H1 (cell line): ENCODE results near the gene NBPF1. TPM values are rescaled to one million over a fixed set of nuclear protein-coding genes. Genes with fewer than 3 reads are reported as not detected.
A peak's percentile ranks its signal among the peaks of the same experiment; 100 is the strongest.
"Not testable (repeated sequence)": the region's sequence is repeated elsewhere in the genome, so short reads cannot be mapped to it uniquely, and the experiment has no call there.

Experiments used
- CTCF ChIA-PET: fragments of 300-600 bp; sonication (Branson Sonifier 250); formaldehyde crosslinking; loops from one replicate; lab custom pipeline; 2021; ENCODE audit not compliant: partially characterized antibody; lab: Charles Lee
- POLR2A ChIA-PET: fragments of 300-600 bp; sonication (Branson Sonifier 250); formaldehyde crosslinking; loops from one replicate; lab custom pipeline; 2021; ENCODE audit warnings: inconsistent platforms; ENCODE audit not compliant: partially characterized antibody; lab: Charles Lee
- DNase-seq, 2 experiments: peaks; one replicate each; pipeline versions ENCODE4 v3.0.0 to v3.0.0-alpha.2; 2010 to 2022; ENCODE audit warnings: low spot score in 2 of 2, low read depth in 1 of 2, mixed read lengths in 1 of 2
- FAIRE-seq: peaks from 2 replicates; lab custom pipeline; 2011; peaks lifted over from hg19 to GRCh38; lab: Jason Lieb, UNC
- H2AFZ ChIP-seq: 2 replicates; pipeline ENCODE4 v1.8.1; 2012; ENCODE audit warnings: low read length, inconsistent platforms
- H2AK5ac ChIP-seq: 2 replicates; pipeline ENCODE4 v1.6.1; 2013; ENCODE audit warnings: low read depth, low read length
- H2BK120ac ChIP-seq: replicated peaks from 2 replicates; pipeline ENCODE3; 2013; ENCODE audit warnings: low read depth, low read length, inconsistent platforms
- H2BK12ac ChIP-seq: 2 replicates; pipeline ENCODE4 v1.6.1; 2013; ENCODE audit warnings: low read depth, low read length
- H2BK15ac ChIP-seq: 2 replicates; pipeline ENCODE4 v1.6.1; 2013; ENCODE audit warnings: low read length
- H2BK20ac ChIP-seq: 2 replicates; pipeline ENCODE4 v1.6.1; 2013; ENCODE audit warnings: low read length
- H2BK5ac ChIP-seq: 2 replicates; pipeline ENCODE4 v1.6.1; 2013; ENCODE audit warnings: low read depth, low read length
- H3K14ac ChIP-seq: 2 replicates; pipeline ENCODE4 v1.6.1; 2013; ENCODE audit warnings: inconsistent platforms; ENCODE audit not compliant: insufficient read length
- H3K18ac ChIP-seq: 2 replicates; pipeline ENCODE4 v1.6.1; 2013; ENCODE audit warnings: low read length; ENCODE audit errors: extremely low read depth
- H3K23ac ChIP-seq: 2 replicates; pipeline ENCODE4 v1.6.1; 2013; ENCODE audit warnings: inconsistent platforms; ENCODE audit not compliant: insufficient read length
- H3K23me2 ChIP-seq: 2 replicates; pipeline ENCODE4 v1.6.1; 2013; ENCODE audit warnings: low read depth, low read length
- H3K27ac ChIP-seq: 2 replicates; pipeline ENCODE4 v1.6.1; 2011; ENCODE audit warnings: low read depth, low read length, inconsistent platforms
- H3K27me3 ChIP-seq, 4 experiments: replicated peaks in 1 of 4; 1 replicate in 1 of 4; 2 replicates in 3 of 4; pipeline versions ENCODE4 v1.6.1 to v1.8.1; 2011 to 2013; ENCODE audit warnings: low read length in 3 of 4, mild to moderate bottlenecking in 3 of 4, inconsistent platforms in 2 of 4, mixed read lengths in 2 of 4, moderate library complexity in 1 of 4; ENCODE audit not compliant: control insufficient read depth in 3 of 4, insufficient read depth in 3 of 4; ENCODE audit errors: extremely low read depth in 1 of 4
- H3K36me3 ChIP-seq, 4 experiments: 2 replicates each; pipeline versions ENCODE4 v1.6.1 to v1.8.1; 2011 to 2013; ENCODE audit warnings: mild to moderate bottlenecking in 4 of 4, low read length in 3 of 4, moderate library complexity in 2 of 4, control low read depth in 1 of 4, inconsistent platforms in 1 of 4; ENCODE audit not compliant: insufficient read depth in 4 of 4, control insufficient read depth in 2 of 4
- H3K4ac ChIP-seq: replicated peaks from 2 replicates; pipeline ENCODE3; 2013; ENCODE audit warnings: low read length, low read depth, mixed read lengths, inconsistent platforms; ENCODE audit not compliant: insufficient read length
- H3K4me1 ChIP-seq, 4 experiments: replicated peaks in 1 of 4; 1 replicate in 1 of 4; 2 replicates in 3 of 4; pipeline versions ENCODE4 v1.6.1 to v1.8.1; 2011 to 2013; ENCODE audit warnings: low read length in 3 of 4, inconsistent platforms in 2 of 4, mixed read lengths in 1 of 4; ENCODE audit not compliant: insufficient read depth in 4 of 4, control insufficient read depth in 3 of 4
- H3K4me2 ChIP-seq, 2 experiments: 2 replicates each; pipeline versions ENCODE4 v1.6.1 to v1.8.1; 2011 to 2013; ENCODE audit warnings: low read depth in 2 of 2, low read length in 2 of 2, control low read depth in 1 of 2, inconsistent platforms in 1 of 2, mild to moderate bottlenecking in 1 of 2; ENCODE audit not compliant: insufficient read depth in 1 of 2
- H3K4me3 ChIP-seq, 4 experiments: fragments of 200-600, 300-600 bp in 1 of 4; sonication (generic), shearing (Covaris generic), sonication (Bioruptor Twin) in 1 of 4; 2 replicates each; pipeline versions ENCODE4 v1.5.1 to v1.8.1; 2011 to 2016; ENCODE audit warnings: low read length in 4 of 4, low read depth in 3 of 4, control low read depth in 2 of 4, inconsistent platforms in 2 of 4, mild to moderate bottlenecking in 2 of 4, mixed read lengths in 1 of 4, moderate library complexity in 1 of 4; ENCODE audit not compliant: insufficient read depth in 2 of 4; ENCODE audit errors: extremely low read depth in 1 of 4
- H3K56ac ChIP-seq: replicated peaks from 2 replicates; pipeline ENCODE3; 2013; ENCODE audit warnings: low read depth, mild to moderate bottlenecking, mixed read lengths, low read length, inconsistent platforms; ENCODE audit not compliant: insufficient read length
- H3K79me1 ChIP-seq: 2 replicates; pipeline ENCODE4 v1.6.1; 2013; ENCODE audit warnings: low read depth, low read length, control low read depth
- H3K79me2 ChIP-seq, 2 experiments: 2 replicates each; pipeline versions ENCODE4 v1.6.1 to v1.8.1; 2012 to 2013; ENCODE audit warnings: low read length in 2 of 2, mild to moderate bottlenecking in 2 of 2, inconsistent platforms in 1 of 2; ENCODE audit not compliant: insufficient read depth in 2 of 2, control insufficient read depth in 1 of 2
- H3K9ac ChIP-seq, 4 experiments: replicated peaks in 1 of 4; 1 replicate in 1 of 4; 2 replicates in 3 of 4; pipeline versions ENCODE4 v1.6.1 to v1.8.1; 2011 to 2013; ENCODE audit warnings: low read depth in 3 of 4, low read length in 3 of 4, control low read depth in 2 of 4, mild to moderate bottlenecking in 2 of 4, moderate library complexity in 2 of 4, inconsistent platforms in 1 of 4; ENCODE audit errors: extremely low read depth in 1 of 4
- H3K9me3 ChIP-seq, 2 experiments: 2 replicates each; pipeline versions ENCODE4 v1.6.1 to v1.8.1; 2012 to 2013; ENCODE audit warnings: mild to moderate bottlenecking in 2 of 2, moderate library complexity in 2 of 2, control low read depth in 1 of 2, inconsistent platforms in 1 of 2, low read depth in 1 of 2, low read length in 1 of 2, mixed read lengths in 1 of 2; ENCODE audit not compliant: insufficient read depth in 2 of 2
- H4K20me1 ChIP-seq, 2 experiments: replicated peaks in 1 of 2; 2 replicates each; pipeline versions ENCODE3 to v1.8.1; 2011 to 2013; ENCODE audit warnings: inconsistent platforms in 2 of 2, low read length in 2 of 2, mild to moderate bottlenecking in 1 of 2; ENCODE audit not compliant: insufficient read depth in 2 of 2, control insufficient read depth in 1 of 2
- H4K5ac ChIP-seq: 2 replicates; pipeline ENCODE4 v1.6.1; 2013; ENCODE audit warnings: low read length, low read depth, mixed read lengths, inconsistent platforms; ENCODE audit not compliant: insufficient read length
- H4K8ac ChIP-seq: 2 replicates; pipeline ENCODE4 v1.8.0; 2013; ENCODE audit warnings: mild to moderate bottlenecking, moderate library complexity, low read length, inconsistent platforms; ENCODE audit not compliant: insufficient read depth; ENCODE audit errors: extremely low read depth
- H4K91ac ChIP-seq: replicated peaks from 2 replicates; pipeline ENCODE3; 2013; ENCODE audit warnings: low read length, mixed read lengths, inconsistent platforms; ENCODE audit not compliant: insufficient read length
- WGBS, 2 experiments: shearing (Covaris generic) in 1 of 2; methylation state at CpG; one replicate each; pipeline versions ENCODE4 v1.1.6 to v1.1.7; 2013 to 2015; ENCODE audit warnings: low lambda C conversion rate in 2 of 2, mixed read lengths in 2 of 2, inconsistent platforms in 1 of 2, low coverage in 1 of 2, missing lambda C conversion rate in 1 of 2; ENCODE audit not compliant: insufficient replicate concordance in 2 of 2, insufficient coverage in 1 of 2, insufficient read length in 1 of 2; ENCODE audit errors: extremely low coverage in 1 of 2, missing lambda C conversion rate in 1 of 2; 5-methylcytosine and 5-hydroxymethylcytosine counted together
- polyA plus RNA-seq, 7 experiments: library from polyadenylated mRNA; depleted of rRNA in 3 of 7; stranded (reverse) in 5 of 7; unstranded in 2 of 7; fragments of >200 nt in 5 of 7; fragments of 200-250 nt in 2 of 7; gene quantifications; 1 replicate in 5 of 7; 2 replicates in 1 of 7; 4 replicates in 1 of 7; pipeline versions ENCODE4 v1.2.1 to v1.2.3, GENCODE V29; 2011 to 2013; ENCODE audit warnings: missing spikeins in 2 of 7, mixed read lengths in 2 of 7
- total RNA-seq: library from RNA; stranded (reverse); fragmentation: NEBNext Ultra II Directional; extraction: Animal tissue kit (Norgen Biotek cat#: 25700); gene quantifications from 2 replicates; pipeline ENCODE4 v1.2.1, GENCODE V29; 2021

The NBPF1 gene
- total and polyA plus RNA-seq, 2 of the 8 experiments (the other 6 are each of a cell fraction or from before 2014, with no cell fraction given) = 9.6 to 19.3 TPM

DNA sequence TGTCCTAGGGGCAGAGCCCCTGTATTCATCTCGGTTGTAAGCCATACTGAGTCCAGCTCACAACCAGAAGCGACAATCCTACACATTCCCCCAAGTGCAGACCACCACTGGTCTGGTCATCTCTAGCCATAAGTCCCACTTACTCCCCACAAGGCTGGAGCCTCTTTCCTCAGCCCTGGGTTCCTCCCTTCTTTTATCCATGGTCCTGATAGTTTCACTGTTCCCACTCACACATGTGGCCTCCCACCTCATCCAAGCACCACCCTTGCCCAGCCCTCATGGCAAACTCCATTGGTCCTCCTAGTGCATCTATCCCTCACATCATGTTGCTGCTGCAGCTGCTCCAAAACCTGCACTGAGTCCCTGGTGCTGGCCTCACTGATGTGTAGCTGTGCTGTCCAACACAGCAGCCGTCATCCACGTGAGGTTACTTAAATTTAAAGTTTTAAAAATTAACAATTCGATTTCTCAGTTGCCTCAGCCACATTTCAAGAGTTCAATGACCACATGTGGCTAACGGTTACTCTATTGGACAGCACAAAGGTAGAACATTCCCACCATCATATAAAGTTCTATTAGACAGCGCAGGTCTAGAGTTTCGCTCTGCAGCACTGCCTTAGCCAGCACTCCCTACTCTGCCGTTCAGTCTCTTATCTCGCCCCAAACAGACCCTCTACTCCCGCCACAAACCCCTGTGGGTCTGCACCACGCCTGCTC lies 30.3 kb upstream of the NBPF1 start:
- not testable (repeated sequence) for H2AK5ac ChIP-seq, H2BK12ac ChIP-seq, H2BK15ac ChIP-seq, H2BK20ac ChIP-seq, H4K5ac ChIP-seq, H3K4ac ChIP-seq, H3K36me3 ChIP-seq, H4K20me1 ChIP-seq, H2BK120ac ChIP-seq, H3K9me3 ChIP-seq, FAIRE-seq, H3K23me2 ChIP-seq, H3K23ac ChIP-seq, H3K27ac ChIP-seq, H3K14ac ChIP-seq, H3K56ac ChIP-seq, H4K91ac ChIP-seq, H3K18ac ChIP-seq, H3K79me2 ChIP-seq, H2BK5ac ChIP-seq
- 54% methylated on average over 12 of the region's 12 CpGs; no CpG with 5 or more reads in 1 of the 2 experiments for WGBS, 2 experiments
- Histone ChIP-seq H3K4me3 (peak overlapping the region; percentile 48 to 100 (median 70)), H3K27me3 (peaks cover 5 to 20% (median 15%) of the 10 kb centered on the region in 4 experiments; a peak in 6 of 7 replicates), H2AFZ (peak overlapping the region; percentile 8; the same call in 1 of the 2 replicates), H3K79me1 (peaks cover 11% of the 10 kb centered on the region; the same call in 1 of the 2 replicates), H3K4me1 (peaks cover 0 to 19% (median 13%) of the 10 kb centered on the region in 4 experiments; a peak in 6 of 7 replicates), H4K8ac (peak overlapping the region; percentile 94; the same call in 1 of the 2 replicates), H3K9ac (peak overlapping the region; percentile 36 to 93 (median 79)), H3K4me2 (peak overlapping the region; percentile 72 to 92)
- DNase-seq = peak in 1 of 2 experiments; percentile 59
- CTCF ChIA-PET = interaction anchor here (0.5 to 2.5 kb wide), 5 partner anchors 19 to 1140 kb away, joined by 3 to 27 read pairs (median 4); no protein-coding TSS in a partner anchor
- POLR2A ChIA-PET = interaction anchor here (1.2 to 1.9 kb wide), 2 partner anchors 13 to 55 kb away, joined by 4 to 5 read pairs; no protein-coding TSS in a partner anchor
